MM.1S (cell line): ENCODE measurements around the gene ARFGAP1.

Experiments
- DNase-seq: peaks from one replicate; pipeline ENCODE4 v3.0.0-alpha.2; 2015
- H2AFZ ChIP-seq: fragments of 300-600 bp; sonication (generic); 2 replicates; pipeline ENCODE4 v1.6.0; 2016; ENCODE audit warnings: antibody characterized with exemption, low read length
- H3F3A ChIP-seq: fragments of 300-600 bp; sonication (generic); 2 replicates; pipeline ENCODE4 v1.6.1; 2016; ENCODE audit warnings: mild to moderate bottlenecking, antibody characterized with exemption, low read length, moderate library complexity, mixed read lengths; ENCODE audit not compliant: insufficient read depth
- H3K27ac ChIP-seq: fragments of 300-600 bp; sonication (generic); 2 replicates; pipeline ENCODE4 v1.5.1; 2016; ENCODE audit warnings: mild to moderate bottlenecking, low read length
- H3K27me3 ChIP-seq: fragments of 300-600 bp; sonication (generic); replicated peaks from 2 replicates; pipeline ENCODE4 v1.6.0; 2016; ENCODE audit warnings: low read length; ENCODE audit not compliant: insufficient read depth
- H3K36me3 ChIP-seq: fragments of 300-600 bp; sonication (generic); replicated peaks from 2 replicates; pipeline ENCODE4 v1.6.1; 2016; ENCODE audit warnings: mild to moderate bottlenecking, low read length, mixed read lengths; ENCODE audit not compliant: insufficient read depth
- H3K4me1 ChIP-seq: fragments of 300-600 bp; sonication (generic); 2 replicates; pipeline ENCODE4 v1.6.1; 2016; ENCODE audit warnings: low read length, mixed read lengths
- H3K4me2 ChIP-seq: fragments of 300-600 bp; sonication (generic); 2 replicates; pipeline ENCODE4 v1.6.0; 2016; ENCODE audit warnings: low read depth, low read length
- H3K4me3 ChIP-seq: fragments of 300-600 bp; sonication (generic); 2 replicates; pipeline ENCODE4 v1.5.1; 2016; ENCODE audit warnings: low read length, mixed read lengths
- H3K79me2 ChIP-seq: fragments of 300-600 bp; sonication (generic); 2 replicates; pipeline ENCODE4 v1.6.1; 2016; ENCODE audit warnings: mixed run types, low read length, mixed read lengths
- H3K9ac ChIP-seq: fragments of 300-600 bp; sonication (generic); 2 replicates; pipeline ENCODE4 v1.6.1; 2016; ENCODE audit warnings: low read length, mixed read lengths
- H3K9me2 ChIP-seq: fragments of 300-600 bp; sonication (generic); replicated peaks from 2 replicates; pipeline ENCODE4 v1.6.1; 2016; ENCODE audit warnings: mild to moderate bottlenecking, low read length, mixed read lengths; ENCODE audit not compliant: insufficient read depth
- H3K9me3 ChIP-seq: fragments of 300-600 bp; sonication (generic); replicated peaks from 2 replicates; pipeline ENCODE4 v1.6.1; 2016; ENCODE audit warnings: mild to moderate bottlenecking, low read length, mixed read lengths; ENCODE audit not compliant: insufficient read depth
- H4K20me1 ChIP-seq: fragments of 300-600 bp; sonication (generic); 2 replicates; pipeline ENCODE4 v1.6.1; 2016; ENCODE audit warnings: mild to moderate bottlenecking, low read length, moderate library complexity, mixed read lengths; ENCODE audit not compliant: insufficient read depth
- CTCF ChIP-seq: fragments of 300-600 bp; sonication (generic); IDR thresholded peaks from 2 replicates; pipeline ENCODE4 v1.5.1; 2016; ENCODE audit warnings: antibody characterized with exemption, low read length, mixed read lengths
- EZH2 ChIP-seq: fragments of 300-600 bp; sonication (generic); optimal IDR thresholded peaks from 2 replicates; pipeline ENCODE3; 2017; ENCODE audit warnings: low read depth, mild to moderate bottlenecking, antibody characterized with exemption, low read length, mixed read lengths
- EZH2phosphoT487 ChIP-seq: fragments of 300-600 bp; sonication (generic); IDR thresholded peaks from 2 replicates; pipeline ENCODE4 v1.6.1; 2018; ENCODE audit warnings: antibody characterized with exemption, low read length

The ARFGAP1 gene

GRCh38 chr20:63293871-63294535 is 21.4 kb downstream of the ARFGAP1 start:
- H3K4me2 ChIP-seq = no peak overlapping the region
- no peak overlapping the region for H2AFZ ChIP-seq
- H3F3A ChIP-seq = no peaks in the 10 kb centered on the region
- no peaks in the 10 kb centered on the region for H3K4me1 ChIP-seq
- H3K79me2 ChIP-seq = no peaks in the 10 kb centered on the region
- no peaks in the 10 kb centered on the region for H4K20me1 ChIP-seq
- no peak for TF ChIP-seq EZH2phosphoT487
- no peak for TF ChIP-seq CTCF
- TF ChIP-seq EZH2 = no peak
- no peaks in the 10 kb centered on the region for H3K9me2 ChIP-seq
- H3K9ac ChIP-seq = no peak overlapping the region
- peaks cover 71% of the 10 kb centered on the region for H3K27me3 ChIP-seq
- H3K9me3 ChIP-seq = no peaks in the 10 kb centered on the region
- H3K27ac ChIP-seq = no peak overlapping the region
- H3K4me3 ChIP-seq = no peak overlapping the region
- H3K36me3 ChIP-seq = no peaks in the 10 kb centered on the region
- no peak for DNase-seq

- no peaks in the 10 kb centered on the region for H4K20me1 ChIP-seq
- H3K27me3 ChIP-seq = peaks cover 76% of the 10 kb centered on the region
- H3K4me1 ChIP-seq = no peaks in the 10 kb centered on the region
- DNase-seq = no peak
- no peak overlapping the region for H3K4me3 ChIP-seq
- TF ChIP-seq CTCF (no peak), EZH2 (no peak), EZH2phosphoT487 (no peak)
- no peaks in the 10 kb centered on the region for H3K36me3 ChIP-seq
- no peak overlapping the region for H2AFZ ChIP-seq
- no peaks in the 10 kb centered on the region for H3K9me2 ChIP-seq
- no peak overlapping the region for H3K9ac ChIP-seq
- no peak overlapping the region for H3K27ac ChIP-seq
- no peaks in the 10 kb centered on the region for H3K79me2 ChIP-seq
- no peak overlapping the region for H3K4me2 ChIP-seq
- no peaks in the 10 kb centered on the region for H3K9me3 ChIP-seq
- no peaks in the 10 kb centered on the region for H3F3A ChIP-seq
These were observed 21.9 kb downstream of the ARFGAP1 start for GRCh38 chr20:63294536-63294900.

- TF ChIP-seq EZH2 (no peak), EZH2phosphoT487 (no peak), CTCF (no peak)
- H3K4me2 ChIP-seq = no peak overlapping the region
- no peaks in the 10 kb centered on the region for H3K4me1 ChIP-seq
These were observed 22.4 kb downstream of the ARFGAP1 start for GRCh38 chr20:63295018-63295417.

More at GRCh38 chr20:63295018-63295417, 22.4 kb downstream of the ARFGAP1 start:
- Histone ChIP-seq H3K9ac (no peak overlapping the region), H3K36me3 (no peaks in the 10 kb centered on the region), H4K20me1 (no peaks in the 10 kb centered on the region), H3K9me2 (no peaks in the 10 kb centered on the region), H3K4me3 (no peak overlapping the region), H3K9me3 (no peaks in the 10 kb centered on the region), H2AFZ (no peak overlapping the region), H3K27me3 (peaks cover 80% of the 10 kb centered on the region), H3K79me2 (no peaks in the 10 kb centered on the region), H3F3A (no peaks in the 10 kb centered on the region), H3K27ac (no peak overlapping the region)
- no peak for DNase-seq
